Naive thymus-derived CD4-positive, alpha-beta T cell (primary cell): Measurements from ENCODE around the gene FKBP2. TPM values are rescaled to one million over a fixed set of nuclear protein-coding genes. Genes with fewer than 3 reads are reported as not detected.

Source experiments
- ATAC-seq: fragments of 150-1000 bp; cut with Tn5 transposase; 2 replicates; pipeline ENCODE4 v1.10.0; 2021; ENCODE audit warnings: mild to moderate bottlenecking, moderate library complexity
- CTCF ChIA-PET: fragments of 350-600 bp; sonication (Branson Sonifier 250); formaldehyde crosslinking; loops from one replicate; lab custom pipeline; 2021; ENCODE audit warnings: antibody characterized with exemption; lab: Charles Lee
- POLR2A ChIA-PET: fragments of 350-600 bp; sonication (Branson Sonifier 250); formaldehyde crosslinking; loops from one replicate; lab custom pipeline; 2021; ENCODE audit warnings: antibody characterized with exemption, inconsistent platforms; lab: Charles Lee
- DNase-seq, 9 donors: peaks; one replicate each; pipeline versions ENCODE4 v3.0.0 to v3.0.0-alpha.2; 2020 to 2022; ENCODE audit warnings: mixed read lengths in 1 of 9
- H3K27ac ChIP-seq: one replicate; pipeline ENCODE4 v1.7.0; 2013; ENCODE audit warnings: mild to moderate bottlenecking, low read depth, low read length, moderate library complexity
- H3K27me3 ChIP-seq, 2 donors: one replicate each; pipeline ENCODE4 v1.7.0; 2013; ENCODE audit warnings: low read length in 2 of 2, mild to moderate bottlenecking in 2 of 2, moderate library complexity in 2 of 2; ENCODE audit not compliant: control insufficient read depth in 2 of 2, insufficient read depth in 2 of 2
- H3K36me3 ChIP-seq, 3 experiments: 1 replicate in 2 of 3; 2 replicates in 1 of 3; pipeline ENCODE4 v1.7.0; 2013; ENCODE audit warnings: low read length in 3 of 3, mild to moderate bottlenecking in 3 of 3, moderate library complexity in 1 of 3; ENCODE audit not compliant: insufficient read depth in 3 of 3, control insufficient read depth in 2 of 3
- H3K4me1 ChIP-seq, 2 donors: one replicate each; pipeline ENCODE4 v1.7.0; 2013; ENCODE audit warnings: low read length in 2 of 2, mild to moderate bottlenecking in 2 of 2, moderate library complexity in 1 of 2; ENCODE audit not compliant: control insufficient read depth in 2 of 2, insufficient read depth in 2 of 2
- H3K4me3 ChIP-seq: 2 replicates; pipeline ENCODE4 v1.7.0; 2013; ENCODE audit warnings: mild to moderate bottlenecking, low read length
- H3K9me3 ChIP-seq, 3 experiments: 1 replicate in 2 of 3; 2 replicates in 1 of 3; pipeline ENCODE4 v1.7.0; 2013; ENCODE audit warnings: low read length in 3 of 3; ENCODE audit not compliant: control insufficient read depth in 2 of 3
- H3K27ac Mint-ChIP-seq, 9 donors: one replicate each; pipeline ENCODE4 v1.8.0; 2020 to 2022; ENCODE audit warnings: mixed read lengths in 9 of 9, mild to moderate bottlenecking in 8 of 9, moderate library complexity in 5 of 9, inconsistent platforms in 2 of 9
- H3K27me3 Mint-ChIP-seq, 5 donors: one replicate each; pipeline ENCODE4 v1.8.0; 2021 to 2022; ENCODE audit warnings: mixed read lengths in 5 of 5, mild to moderate bottlenecking in 1 of 5
- H3K36me3 Mint-ChIP-seq, 5 donors: one replicate each; pipeline ENCODE4 v1.8.0; 2020 to 2022; ENCODE audit warnings: mixed read lengths in 5 of 5, mild to moderate bottlenecking in 3 of 5, inconsistent platforms in 1 of 5
- H3K4me1 Mint-ChIP-seq, 7 donors: one replicate each; pipeline ENCODE4 v1.8.0; 2020 to 2022; ENCODE audit warnings: mixed read lengths in 7 of 7, mild to moderate bottlenecking in 3 of 7, inconsistent platforms in 1 of 7
- H3K4me3 Mint-ChIP-seq, 10 donors: one replicate each; pipeline ENCODE4 v1.8.0; 2020 to 2022; ENCODE audit warnings: mild to moderate bottlenecking in 10 of 10, mixed read lengths in 10 of 10, moderate library complexity in 6 of 10, inconsistent platforms in 2 of 10
- H3K9me3 Mint-ChIP-seq, 11 donors: one replicate each; pipeline ENCODE4 v1.8.0; 2020 to 2022; ENCODE audit warnings: mixed read lengths in 11 of 11, mild to moderate bottlenecking in 4 of 11, inconsistent platforms in 1 of 11, moderate library complexity in 1 of 11
- intact Hi-C, 2 donors: fragments of 100-400 bp; cut with micrococcal nuclease; formaldehyde crosslinking; loops; one replicate each; pipeline ENCODE4 v1.15.1; 2023
- polyA plus RNA-seq, 2 donors: library from polyadenylated mRNA; unstranded; fragments of 300-500 nt; fragmentation: Illumina TruSeq; gene quantifications; one replicate each; pipeline ENCODE4 v1.2.3, GENCODE V29; 2021
- total RNA-seq, 6 experiments: library from RNA in 5 of 6; stranded (reverse) in 5 of 6; gene quantifications; 1 replicate in 5 of 6; 2 replicates in 1 of 6; pipeline ENCODE4 v1.2.3 and lab custom pipeline; 2021 to 2026

FKBP2 gene
- total and polyA plus RNA-seq, 7 experiments from 2014 or later, result 20.3 to 81.4 (median 36.8) TPM

DNA sequence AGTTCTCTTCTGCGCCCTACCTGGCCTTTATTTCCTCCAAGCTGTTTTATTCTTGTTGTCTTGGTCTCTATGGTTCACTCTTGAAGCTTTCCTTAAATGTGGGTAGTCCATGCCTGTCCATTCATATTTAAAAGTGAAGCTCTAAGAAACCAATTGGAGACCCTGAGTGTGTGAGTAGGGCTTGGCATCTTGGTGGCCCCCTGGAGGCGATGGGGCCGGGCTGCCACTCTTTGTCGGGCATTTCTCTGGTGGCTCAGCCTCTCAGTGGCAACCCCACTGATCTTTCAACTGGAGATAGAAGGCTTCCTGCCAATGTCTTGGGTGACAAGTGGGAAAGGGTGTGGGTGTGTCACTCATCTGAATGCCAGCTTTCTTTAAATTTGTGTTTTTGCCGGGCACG, 24.0 kb upstream of the FKBP2 start:
- no peak for DNase-seq
- no peaks in the 10 kb centered on the region for H3K27me3 Mint-ChIP-seq
- intact Hi-C loops, result no loop called here
- H3K27me3 ChIP-seq, result no peaks in the 10 kb centered on the region
- no peaks in the 10 kb centered on the region for H3K9me3 ChIP-seq
- peaks cover 0 to 28% (median 12%) of the 10 kb centered on the region in 5 donors for H3K36me3 Mint-ChIP-seq
- H3K4me3 Mint-ChIP-seq, result no peak overlapping the region
- POLR2A ChIA-PET, result interaction anchor here (0.8 to 14.3 kb wide), 7 partner anchors 9 to 562 kb away, joined by 3 to 220 read pairs (median 5); partner anchors contain the start of genes FERMT3, NUDT22, PRDX5 and SF1
- peak overlapping the region in 5 of 9 donors; percentile 22 to 47 (median 28) for H3K27ac Mint-ChIP-seq
- ATAC-seq, result no peak
- peaks cover 7 to 75% (median 11%) of the 10 kb centered on the region in 3 experiments for H3K36me3 ChIP-seq
- no peak overlapping the region for H3K4me3 ChIP-seq
- H3K27ac ChIP-seq, result no peak overlapping the region
- CTCF ChIA-PET, result interaction anchor here (0.5 to 2.9 kb wide), 6 partner anchors 10 to 472 kb away, joined by 3 to 25 read pairs (median 3); partner anchors contain the start of gene FERMT3
- peaks cover 10 to 25% (median 13%) of the 10 kb centered on the region in 7 donors for H3K4me1 Mint-ChIP-seq
- no peaks in the 10 kb centered on the region for H3K4me1 ChIP-seq
- no peaks in the 10 kb centered on the region for H3K9me3 Mint-ChIP-seq

DNA sequence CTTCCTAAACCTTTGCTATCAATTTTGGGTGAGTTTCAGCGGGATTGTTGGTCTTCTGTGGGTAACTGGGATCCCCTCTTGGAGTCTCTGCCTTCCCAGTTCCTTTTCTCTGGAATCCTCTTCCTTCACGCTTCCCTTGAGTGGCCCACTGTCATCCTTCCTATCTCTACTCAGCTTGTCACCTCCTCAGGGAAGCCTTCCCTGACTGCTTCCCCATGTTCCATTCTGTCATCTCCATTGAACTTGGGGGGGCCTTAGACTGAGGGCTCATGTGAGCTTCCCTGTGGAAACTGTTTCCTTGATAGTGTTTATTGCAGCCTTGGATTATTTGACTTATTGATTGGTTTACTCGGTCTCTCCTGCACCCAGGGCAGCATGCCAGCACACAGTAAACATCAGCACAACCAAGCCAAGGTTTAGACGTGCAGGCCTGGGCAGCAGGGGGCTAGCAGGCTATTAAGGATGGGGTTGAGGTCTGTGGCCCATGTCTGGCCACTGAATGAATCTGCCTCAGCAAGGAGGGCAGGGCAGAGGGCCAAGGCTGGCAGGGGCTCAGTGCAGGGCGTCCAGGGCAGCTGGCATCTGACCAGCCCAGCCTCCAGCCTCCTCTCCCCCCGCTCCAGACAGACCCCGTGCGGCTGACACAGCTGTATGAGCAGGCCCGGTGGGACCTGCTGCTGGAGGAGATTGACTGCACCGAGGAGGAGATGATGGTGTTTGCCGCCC, 22.1 kb upstream of the FKBP2 start:
- H3K36me3 ChIP-seq, result peaks cover 7 to 78% (median 14%) of the 10 kb centered on the region in 3 experiments
- POLR2A ChIA-PET, result interaction anchor here (0.6 to 14.3 kb wide), 5 partner anchors 11 to 50 kb away, joined by 3 to 220 read pairs (median 5); partner anchors contain the start of gene FERMT3
- CTCF ChIA-PET, result interaction anchor here (0.6 to 2.9 kb wide), 2 partner anchors 12 to 18 kb away, joined by 5 to 25 read pairs; partner anchors contain the start of gene FERMT3
- no peak overlapping the region for H3K4me3 ChIP-seq
- DNase-seq (no peak), ATAC-seq (no peak)
- Mint-ChIP-seq H3K36me3 (peaks cover 0 to 20% (median 4%) of the 10 kb centered on the region in 5 donors), H3K4me3 (no peak overlapping the region), H3K27me3 (no peaks in the 10 kb centered on the region), H3K27ac (peak overlapping the region in 6 of 9 donors; percentile 26 to 82 (median 66)), H3K4me1 (peaks cover 0 to 14% (median 8%) of the 10 kb centered on the region in 7 donors), H3K9me3 (no peaks in the 10 kb centered on the region)
- H3K27ac ChIP-seq, result peak overlapping the region; percentile 16
- intact Hi-C loops, result no loop called here
- H3K4me1 ChIP-seq, result no peaks in the 10 kb centered on the region
- no peaks in the 10 kb centered on the region for H3K27me3 ChIP-seq
- H3K9me3 ChIP-seq, result no peaks in the 10 kb centered on the region

DNA sequence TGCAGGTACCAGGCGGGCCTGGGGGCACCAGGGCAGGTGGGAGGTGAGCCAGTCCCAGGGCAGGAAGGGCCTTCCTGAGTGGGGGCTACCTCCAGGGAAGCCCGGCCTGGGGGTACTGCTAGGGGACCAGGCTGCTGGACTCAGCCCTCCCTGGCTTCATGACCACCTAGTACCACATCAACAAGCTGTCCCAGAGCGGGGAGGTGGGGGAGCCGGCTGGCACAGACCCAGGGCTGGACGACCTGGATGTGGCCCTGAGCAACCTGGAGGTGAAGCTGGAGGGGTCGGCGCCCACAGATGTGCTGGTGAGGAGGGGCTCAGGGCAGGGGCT, 21.6 kb upstream of the FKBP2 start:
- Mint-ChIP-seq H3K36me3 (peaks cover 0 to 19% (median 4%) of the 10 kb centered on the region in 5 donors), H3K9me3 (no peaks in the 10 kb centered on the region), H3K4me3 (no peak overlapping the region), H3K4me1 (peaks cover 0 to 12% (median 8%) of the 10 kb centered on the region in 7 donors), H3K27ac (no peak overlapping the region), H3K27me3 (no peaks in the 10 kb centered on the region)
- ATAC-seq (no peak), DNase-seq (no peak)
- Histone ChIP-seq H3K4me1 (no peaks in the 10 kb centered on the region), H3K27me3 (no peaks in the 10 kb centered on the region), H3K36me3 (peaks cover 7 to 77% (median 14%) of the 10 kb centered on the region in 3 experiments), H3K4me3 (no peak overlapping the region), H3K9me3 (no peaks in the 10 kb centered on the region), H3K27ac (peak overlapping the region; percentile 16)
- CTCF ChIA-PET, result interaction anchor here (0.6 kb wide), 2 partner anchors 13 to 17 kb away, joined by 5 read pairs; no protein-coding TSS in a partner anchor
- POLR2A ChIA-PET, result interaction anchor here (1.0 to 14.3 kb wide), 3 partner anchors 12 to 27 kb away, joined by 3 to 220 read pairs (median 5); partner anchors contain the start of gene FERMT3
- intact Hi-C loops, result no loop called here

DNA sequence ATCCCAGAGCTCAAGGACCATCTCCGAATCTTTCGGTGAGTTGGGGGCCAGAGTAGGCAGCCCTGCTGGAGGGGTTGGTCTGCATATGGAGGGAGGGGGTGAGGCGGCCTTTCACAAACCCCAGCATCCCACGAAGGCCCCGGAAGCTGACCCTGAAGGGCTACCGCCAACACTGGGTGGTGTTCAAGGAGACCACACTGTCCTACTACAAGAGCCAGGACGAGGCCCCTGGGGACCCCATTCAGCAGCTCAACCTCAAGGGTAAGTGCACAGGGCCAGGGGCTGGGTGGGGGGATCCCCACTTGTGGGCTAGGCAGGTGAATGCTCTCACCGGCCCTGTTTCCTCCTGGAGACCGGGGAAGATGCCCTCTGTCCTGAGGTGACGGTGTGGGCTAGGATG, 21.1 kb upstream of the FKBP2 start:
- no peak overlapping the region for H3K27ac Mint-ChIP-seq

GRCh38 chr11:64220271-64220670, 20.6 kb upstream of the FKBP2 start:
- Histone ChIP-seq H3K4me3 (no peak overlapping the region), H3K36me3 (peaks cover 7 to 68% (median 14%) of the 10 kb centered on the region in 3 experiments), H3K9me3 (no peaks in the 10 kb centered on the region), H3K4me1 (peaks cover 3 to 7% of the 10 kb centered on the region in 2 donors), H3K27me3 (no peaks in the 10 kb centered on the region), H3K27ac (no peak overlapping the region)
- no peak for ATAC-seq
- H3K4me1 Mint-ChIP-seq, result peaks cover 0 to 15% (median 11%) of the 10 kb centered on the region in 7 donors
- no peak overlapping the region for H3K4me3 Mint-ChIP-seq
- ChIA-PET POLR2A (interaction anchor here (1.4 to 14.3 kb wide), 2 partner anchors 13 to 26 kb away, joined by 5 to 220 read pairs; partner anchors contain the start of gene FERMT3), CTCF (no interaction called here)
- H3K27me3 Mint-ChIP-seq, result no peaks in the 10 kb centered on the region
- no peaks in the 10 kb centered on the region for H3K9me3 Mint-ChIP-seq
- no peak for DNase-seq
- no peak overlapping the region for H3K27ac Mint-ChIP-seq
- intact Hi-C loops, result no loop called here
- H3K36me3 Mint-ChIP-seq, result peaks cover 0 to 15% (median 4%) of the 10 kb centered on the region in 5 donors

More for the DNA sequence above, 21.1 kb upstream of the FKBP2 start:
- DNase-seq (no peak), ATAC-seq (no peak)
- peaks cover 0 to 12% (median 8%) of the 10 kb centered on the region in 7 donors for H3K4me1 Mint-ChIP-seq
- Histone ChIP-seq H3K9me3 (no peaks in the 10 kb centered on the region), H3K27me3 (no peaks in the 10 kb centered on the region), H3K4me1 (peaks cover 0 to 2% of the 10 kb centered on the region in 2 donors), H3K4me3 (no peak overlapping the region), H3K27ac (peak overlapping the region; percentile 16), H3K36me3 (peaks cover 7 to 73% (median 14%) of the 10 kb centered on the region in 3 experiments)
- peaks cover 0 to 19% (median 4%) of the 10 kb centered on the region in 5 donors for H3K36me3 Mint-ChIP-seq
- ChIA-PET POLR2A (interaction anchor here (1.4 to 14.3 kb wide), 2 partner anchors 12 to 26 kb away, joined by 5 to 220 read pairs; partner anchors contain the start of gene FERMT3), CTCF (interaction anchor here (0.6 kb wide), 1 partner anchor 13 kb away, joined by 5 read pairs; no protein-coding TSS in a partner anchor)
- no peak overlapping the region for H3K4me3 Mint-ChIP-seq
- intact Hi-C loops, result no loop called here
- H3K9me3 Mint-ChIP-seq, result no peaks in the 10 kb centered on the region
- H3K27me3 Mint-ChIP-seq, result no peaks in the 10 kb centered on the region

GRCh38 chr11:64220798-64221197, 20.1 kb upstream of the FKBP2 start:
- no peaks in the 10 kb centered on the region for H3K27me3 Mint-ChIP-seq
- H3K36me3 Mint-ChIP-seq, result peaks cover 0 to 15% (median 4%) of the 10 kb centered on the region in 5 donors
- intact Hi-C loops, result no loop called here
- H3K4me3 ChIP-seq, result no peak overlapping the region
- no peak overlapping the region for H3K27ac Mint-ChIP-seq
- peaks cover 7 to 63% (median 14%) of the 10 kb centered on the region in 3 experiments for H3K36me3 ChIP-seq
- no peaks in the 10 kb centered on the region for H3K9me3 Mint-ChIP-seq
- no peak for DNase-seq
- POLR2A ChIA-PET, result interaction anchor here (0.8 to 14.3 kb wide), 3 partner anchors 13 to 47 kb away, joined by 3 to 220 read pairs (median 5); partner anchors contain the start of gene FERMT3
- H3K9me3 ChIP-seq, result no peaks in the 10 kb centered on the region
- no peak for ATAC-seq
- H3K27me3 ChIP-seq, result no peaks in the 10 kb centered on the region
- peaks cover 7 to 11% of the 10 kb centered on the region in 2 donors for H3K4me1 ChIP-seq
- peaks cover 0 to 17% (median 11%) of the 10 kb centered on the region in 7 donors for H3K4me1 Mint-ChIP-seq
- H3K27ac ChIP-seq, result no peak overlapping the region
- CTCF ChIA-PET, result no interaction called here
- H3K4me3 Mint-ChIP-seq, result no peak overlapping the region
